ENCODE data around the gene POLR1A.

GRCh38 chr2:86006524-86006923 lies 99.2 kb downstream of the POLR1A start:
- TF ChIP-seq SP1 (IDR thresholded peaks at IDR 0.05) = no peak
- TF ChIP-seq CTCF (IDR thresholded peaks at IDR 0.05; ENCODE audit: low read depth, low read length, missing input control) = no peak
- TF ChIP-seq TAF1 (conservative IDR thresholded peaks at IDR 0.05) = no peak
- no peak for TF ChIP-seq ATF3 (IDR thresholded peaks at IDR 0.05)
- no peak for TF ChIP-seq GABPA (IDR thresholded peaks at IDR 0.05 in 1 of 2, conservative IDR thresholded peaks at IDR 0.05 in 1 of 2)
- TF ChIP-seq JUND (IDR thresholded peaks at IDR 0.05) = no peak
- TF ChIP-seq EGR1 (IDR thresholded peaks at IDR 0.05; ENCODE audit: low read depth in 2 of 2) = no peak
- no peak for TF ChIP-seq NR2F2 (IDR thresholded peaks at IDR 0.05)
- TF ChIP-seq MAX (IDR thresholded peaks at IDR 0.05) = no peak
- no peak for TF ChIP-seq ZBTB33 (IDR thresholded peaks at IDR 0.05)
- TF ChIP-seq YY1 (IDR thresholded peaks at IDR 0.05) = no peak
- TF ChIP-seq REST (IDR thresholded peaks at IDR 0.05) = no peak
- TF ChIP-seq RAD21 (IDR thresholded peaks at IDR 0.05) = no peak
- TF ChIP-seq FOXA1 (IDR thresholded peaks at IDR 0.05) = no peak
